HepG2 (cell line): ENCODE results near the gene LDLRAD4. TPM values are rescaled to one million over a fixed set of nuclear protein-coding genes. Genes with fewer than 3 reads are reported as not detected.

ENCODE experiments used
- ATAC-seq: fragments of 200-7000 bp; cut with Tn5 transposase; 3 replicates; pipeline ENCODE4 v1.9.1; 2020; ENCODE audit warnings: mild to moderate bottlenecking, moderate library complexity
- BruUV-seq: library from RNA; stranded (reverse); fragments of 400-500 nt; replicated peaks from 2 replicates; lab custom pipeline; 2021; lab: Mats Ljungman, UMichigan
- CTCF ChIA-PET: fragments of 300-600 bp; formaldehyde crosslinking; extraction: SDS; loops from one replicate; lab custom pipeline; 2021; ENCODE audit warnings: low total read pairs, inconsistent platforms, low intra/inter-chr PET ratio; lab: Yijun Ruan, JAX
- POLR2A ChIA-PET: fragments of 350-600 bp; sonication (Branson Sonifier 250); formaldehyde crosslinking; loops from one replicate; lab custom pipeline; 2020; ENCODE audit warnings: antibody characterized with exemption, inconsistent platforms; lab: Yijun Ruan, JAX
- DNase-seq: peaks from one replicate; pipeline ENCODE4 v3.0.0-alpha.2; 2015; ENCODE audit warnings: low spot score
- FAIRE-seq: peaks from 3 replicates; lab custom pipeline; 2011; peaks lifted over from hg19 to GRCh38; lab: Jason Lieb, UNC
- H2AFZ ChIP-seq: one replicate; pipeline ENCODE4 v1.6.1; 2011; ENCODE audit warnings: low read length, inconsistent platforms
- H3K27ac ChIP-seq: fragments of 300-600 bp; 3 replicates; pipeline ENCODE4 v1.8.0; 2011; ENCODE audit warnings: mixed run types, mild to moderate bottlenecking, mixed read lengths, low read length, inconsistent platforms; ENCODE audit not compliant: insufficient read depth; ENCODE audit errors: extremely low read length
- H3K27me3 ChIP-seq, 2 experiments: fragments of 200-600 bp in 1 of 2; 2 replicates in 1 of 2; 3 replicates in 1 of 2; pipeline versions ENCODE4 v1.6.0 to v1.8.0; 2011; ENCODE audit warnings: low read length in 2 of 2, mild to moderate bottlenecking in 2 of 2, moderate library complexity in 2 of 2, inconsistent platforms in 1 of 2; ENCODE audit not compliant: insufficient read depth in 2 of 2, control insufficient read depth in 1 of 2
- H3K36me3 ChIP-seq, 2 experiments: fragments of 200-600 bp in 1 of 2; replicated peaks in 1 of 2; 2 replicates in 1 of 2; 3 replicates in 1 of 2; pipeline versions ENCODE4 v1.5.1 to v1.8.0; 2011; ENCODE audit warnings: low read length in 2 of 2, inconsistent platforms in 1 of 2; ENCODE audit not compliant: insufficient read depth in 2 of 2, control insufficient read depth in 1 of 2
- H3K4me1 ChIP-seq: 2 replicates; pipeline ENCODE4 v1.5.1; 2012; ENCODE audit warnings: low read length, inconsistent platforms; ENCODE audit not compliant: insufficient read depth
- H3K4me2 ChIP-seq: 2 replicates; pipeline ENCODE4 v1.6.0; 2011; ENCODE audit warnings: low read depth, low read length, inconsistent platforms
- H3K4me3 ChIP-seq, 3 experiments: fragments of 200-600 bp in 1 of 3; sonication (generic), shearing (Covaris generic) in 1 of 3; replicated peaks in 1 of 3; 2 replicates each; pipeline ENCODE4 v1.5.1; 2011 to 2016; ENCODE audit warnings: low read length in 3 of 3, inconsistent platforms in 2 of 3, low read depth in 2 of 3, mild to moderate bottlenecking in 2 of 3, control low read depth in 1 of 3, mixed read lengths in 1 of 3; ENCODE audit not compliant: insufficient read depth in 1 of 3
- H3K79me2 ChIP-seq: one replicate; pipeline ENCODE4 v1.6.1; 2011; ENCODE audit warnings: low read length, inconsistent platforms; ENCODE audit not compliant: insufficient read depth
- H3K9ac ChIP-seq: 2 replicates; pipeline ENCODE4 v1.6.0; 2011; ENCODE audit warnings: mild to moderate bottlenecking, low read depth, low read length, inconsistent platforms; ENCODE audit not compliant: insufficient read depth
- H3K9me3 ChIP-seq: 2 replicates; pipeline ENCODE4 v1.5.1; 2012; ENCODE audit warnings: mild to moderate bottlenecking, low read length
- H4K20me1 ChIP-seq: 2 replicates; pipeline ENCODE4 v1.6.0; 2011; ENCODE audit warnings: inconsistent platforms, mild to moderate bottlenecking, low read length, moderate library complexity; ENCODE audit not compliant: insufficient read depth
- ARNTL ChIP-seq: sonication (generic); formaldehyde crosslinking; IDR thresholded peaks from 2 replicates; pipeline ENCODE4 v1.4.0; 2020; ENCODE audit warnings: mild to moderate bottlenecking, missing genetic modification reagents
- BRD4 ChIP-seq: sonication (generic); formaldehyde crosslinking; IDR thresholded peaks from 2 replicates; pipeline ENCODE4 v1.4.0; 2020; ENCODE audit warnings: missing genetic modification reagents
- HDAC1 ChIP-seq: sonication (generic); formaldehyde crosslinking; IDR thresholded peaks from 2 replicates; pipeline ENCODE4 v1.5.1; 2020; ENCODE audit warnings: mild to moderate bottlenecking, missing genetic modification reagents
- HDAC2 ChIP-seq: sonication (generic); formaldehyde crosslinking; IDR thresholded peaks from 2 replicates; pipeline ENCODE4 v1.4.0; 2020; ENCODE audit warnings: missing genetic modification reagents
- HIVEP1 ChIP-seq: sonication (generic); formaldehyde crosslinking; IDR thresholded peaks from 2 replicates; pipeline ENCODE4 v1.4.0; 2020; ENCODE audit warnings: mild to moderate bottlenecking, missing genetic modification reagents
- HOXA5 ChIP-seq: sonication (generic); formaldehyde crosslinking; IDR thresholded peaks from 2 replicates; pipeline ENCODE4 v1.4.0; 2020; ENCODE audit warnings: missing genetic modification reagents
- MAFG ChIP-seq: sonication (generic); formaldehyde crosslinking; IDR thresholded peaks from 2 replicates; pipeline ENCODE4 v1.5.1; 2020; ENCODE audit warnings: mild to moderate bottlenecking, missing genetic modification reagents
- RBFOX2 ChIP-seq: fragments of 200-400 bp; formaldehyde crosslinking; IDR thresholded peaks from 2 replicates; pipeline ENCODE4 v1.6.1; 2017; ENCODE audit warnings: low read depth, mild to moderate bottlenecking, low read length
- RFXAP ChIP-seq: sonication (generic); formaldehyde crosslinking; IDR thresholded peaks from 2 replicates; pipeline ENCODE4 v1.4.0; 2020; ENCODE audit warnings: missing genetic modification reagents, borderline replicate concordance
- SIX1 ChIP-seq: sonication (generic); formaldehyde crosslinking; IDR thresholded peaks from 2 replicates; pipeline ENCODE4 v1.4.0; 2020; ENCODE audit warnings: missing genetic modification reagents, borderline replicate concordance
- SKI ChIP-seq: fragments of 450-650 bp; IDR thresholded peaks from one replicate; pipeline ENCODE4 v1.6.1; 2018; ENCODE audit warnings: mild to moderate bottlenecking; ENCODE audit not compliant: partially characterized antibody
- XRCC5 ChIP-seq: fragments of 200-400 bp; formaldehyde crosslinking; optimal IDR thresholded peaks from 2 replicates; pipeline ENCODE3; 2017; ENCODE audit warnings: mild to moderate bottlenecking, low read length
- ZBTB20 ChIP-seq: sonication (generic); formaldehyde crosslinking; IDR thresholded peaks from 2 replicates; pipeline ENCODE4 v1.8.1; 2023; ENCODE audit warnings: missing genetic modification reagents, low read depth, mild to moderate bottlenecking, borderline replicate concordance
- ZEB1 ChIP-seq: IDR thresholded peaks from 2 replicates; pipeline ENCODE4 v1.6.1; 2012; ENCODE audit warnings: mild to moderate bottlenecking, low read depth, inconsistent platforms; ENCODE audit not compliant: insufficient replicate concordance
- ZFY ChIP-seq: sonication (generic); formaldehyde crosslinking; IDR thresholded peaks from 2 replicates; pipeline ENCODE4 v1.4.0; 2020; ENCODE audit warnings: missing genetic modification reagents
- ZNF34 ChIP-seq: sonication (generic); formaldehyde crosslinking; IDR thresholded peaks from 2 replicates; pipeline ENCODE4 v1.4.0; 2020; ENCODE audit warnings: mild to moderate bottlenecking, missing genetic modification reagents, borderline replicate concordance
- ZNF589 ChIP-seq: sonication (generic); formaldehyde crosslinking; conservative IDR thresholded peaks from 2 replicates; pipeline ENCODE4 v1.8.0; 2022; ENCODE audit warnings: mild to moderate bottlenecking, moderate library complexity, missing genetic modification reagents
- ZNF775 ChIP-seq: sonication (generic); formaldehyde crosslinking; IDR thresholded peaks from 2 replicates; pipeline ENCODE4 v1.4.0; 2020; ENCODE audit warnings: missing genetic modification reagents, mild to moderate bottlenecking, moderate library complexity, borderline replicate concordance
- WGBS: methylation state at CpG from one replicate; pipeline ENCODE4 v1.1.6; 2017; ENCODE audit warnings: low lambda C conversion rate; 5-methylcytosine and 5-hydroxymethylcytosine counted together
- in situ Hi-C: cut with HindIII; loops from 2 replicates; pipeline ENCODE4 v1.10.0; 2017; ENCODE audit warnings: low pct_unique_long_range_greater_than_20kb; ENCODE audit not compliant: extremely low pct_ligation_motif_present
- intact Hi-C: fragments of 100-400 bp; cut with micrococcal nuclease; formaldehyde crosslinking; loops from one replicate; pipeline ENCODE4 v1.10.0; 2022; ENCODE audit not compliant: unreplicated experiment
- polyA plus RNA-seq, 8 experiments: library from polyadenylated mRNA; depleted of rRNA in 3 of 8; stranded (reverse) in 7 of 8; unstranded in 1 of 8; fragments of >200 nt; fragmentation: Illumina TruSeq in 4 of 8; extraction: Trizol in 4 of 8; gene quantifications; 2 replicates each; pipeline versions ENCODE4 v1.2.1 to v1.2.3, GENCODE V29; 2011 to 2016; ENCODE audit warnings: low read depth in 4 of 8, missing spikeins in 1 of 8, mixed read lengths in 1 of 8; ENCODE audit not compliant: insufficient read depth in 1 of 8
- total RNA-seq, 5 experiments: library from RNA; depleted of rRNA; stranded (reverse); fragments of >200 nt; fragmentation: Illumina TruSeq; extraction: Trizol; gene quantifications; 2 replicates each; pipeline ENCODE4 v1.2.3, GENCODE V29; 2016; ENCODE audit warnings: low read depth in 1 of 5
- TF ChIP-seq, protein P1 (sequence below): sonication (generic); formaldehyde crosslinking; IDR thresholded peaks from 2 replicates; pipeline ENCODE4 v1.4.0; 2020; ENCODE audit warnings: mild to moderate bottlenecking, missing genetic modification reagents
- TF ChIP-seq, protein P2 (sequence below): sonication (generic); formaldehyde crosslinking; IDR thresholded peaks from 2 replicates; pipeline ENCODE4 v1.4.0; 2020; ENCODE audit warnings: mild to moderate bottlenecking, missing genetic modification reagents
- TF ChIP-seq, protein P3 (sequence below), 2 experiments: sonication (generic) in 1 of 2; formaldehyde crosslinking in 1 of 2; IDR thresholded peaks; 2 replicates each; pipeline versions ENCODE4 v1.4.0 to v1.6.1; 2018 to 2020; ENCODE audit warnings: missing genetic modification reagents in 2 of 2, borderline replicate concordance in 1 of 2, low read depth in 1 of 2, mild to moderate bottlenecking in 1 of 2, missing biosample characterization in 1 of 2

The LDLRAD4 gene
- total and polyA plus RNA-seq, 2 of the 13 experiments (the other 11 are each of a cell fraction or from before 2014, with no cell fraction given): 13.6 to 20.9 TPM

DNA sequence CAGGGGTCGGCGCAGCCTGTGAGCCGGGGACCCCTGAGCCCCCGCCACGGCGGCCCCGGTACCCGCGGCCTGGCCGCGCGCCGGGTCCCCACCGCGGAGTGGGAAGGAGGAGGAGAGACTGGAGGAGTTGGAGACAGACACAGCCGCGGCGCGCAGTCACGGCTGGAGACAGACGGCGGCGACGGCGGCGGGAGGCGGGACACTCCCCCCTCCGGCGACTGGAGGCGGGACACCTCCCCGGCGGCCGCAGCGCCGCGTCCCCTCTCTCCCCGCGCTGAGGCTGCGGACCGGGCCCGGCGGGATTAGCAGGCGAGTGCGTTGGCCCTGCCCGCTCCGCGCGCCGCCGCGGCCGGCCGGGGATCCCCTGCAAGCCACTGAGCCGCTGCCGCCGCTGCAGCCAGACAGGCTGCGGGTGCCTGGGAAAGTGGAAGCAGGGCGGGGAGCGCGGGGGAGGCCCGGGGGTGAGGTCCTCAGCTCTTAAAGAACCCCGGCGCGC lies 1.0 kb upstream of the LDLRAD4 start:
- H3K79me2 ChIP-seq: peaks cover 8% of the 10 kb centered on the region
- TF ChIP-seq MAFG (no peak), SIX1 (CRISPR knock-in tag) (no peak), BRD4 (no peak), RBFOX2 (peak; percentile 63), RFXAP (CRISPR knock-in tag) (no peak), XRCC5 (no peak), ARNTL (CRISPR knock-in tag) (no peak), HOXA5 (CRISPR knock-in tag) (no peak), ZBTB20 (CRISPR knock-in tag) (no peak), HDAC2 (no peak), ZFY (CRISPR knock-in tag) (peak; percentile 62; the same call in 1 of the 2 replicates), HDAC1 (CRISPR knock-in tag) (0 out of 2 replicates have a peak, but pooled peaks have one; percentile 17), ZEB1 (no peak), ZNF775 (CRISPR knock-in tag) (no peak), HIVEP1 (CRISPR knock-in tag) (no peak), ZNF34 (CRISPR knock-in tag) (no peak), SKI (peak; percentile 82), ZNF589 (0 out of 2 replicates have a peak, but pooled peaks have one; percentile 14)
- TF ChIP-seq, protein P1, sequence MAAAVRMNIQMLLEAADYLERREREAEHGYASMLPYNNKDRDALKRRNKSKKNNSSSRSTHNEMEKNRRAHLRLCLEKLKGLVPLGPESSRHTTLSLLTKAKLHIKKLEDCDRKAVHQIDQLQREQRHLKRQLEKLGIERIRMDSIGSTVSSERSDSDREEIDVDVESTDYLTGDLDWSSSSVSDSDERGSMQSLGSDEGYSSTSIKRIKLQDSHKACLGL: 0 out of 2 replicates have a peak, but pooled peaks have one; percentile 15
- TF ChIP-seq, protein P2, sequence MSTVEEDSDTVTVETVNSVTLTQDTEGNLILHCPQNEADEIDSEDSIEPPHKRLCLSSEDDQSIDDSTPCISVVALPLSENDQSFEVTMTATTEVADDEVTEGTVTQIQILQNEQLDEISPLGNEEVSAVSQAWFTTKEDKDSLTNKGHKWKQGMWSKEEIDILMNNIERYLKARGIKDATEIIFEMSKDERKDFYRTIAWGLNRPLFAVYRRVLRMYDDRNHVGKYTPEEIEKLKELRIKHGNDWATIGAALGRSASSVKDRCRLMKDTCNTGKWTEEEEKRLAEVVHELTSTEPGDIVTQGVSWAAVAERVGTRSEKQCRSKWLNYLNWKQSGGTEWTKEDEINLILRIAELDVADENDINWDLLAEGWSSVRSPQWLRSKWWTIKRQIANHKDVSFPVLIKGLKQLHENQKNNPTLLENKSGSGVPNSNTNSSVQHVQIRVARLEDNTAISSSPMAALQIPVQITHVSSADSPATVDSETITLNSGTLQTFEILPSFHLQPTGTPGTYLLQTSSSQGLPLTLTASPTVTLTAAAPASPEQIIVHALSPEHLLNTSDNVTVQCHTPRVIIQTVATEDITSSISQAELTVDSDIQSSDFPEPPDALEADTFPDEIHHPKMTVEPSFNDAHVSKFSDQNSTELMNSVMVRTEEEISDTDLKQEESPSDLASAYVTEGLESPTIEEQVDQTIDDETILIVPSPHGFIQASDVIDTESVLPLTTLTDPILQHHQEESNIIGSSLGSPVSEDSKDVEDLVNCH: no peak
- TF ChIP-seq, protein P3, sequence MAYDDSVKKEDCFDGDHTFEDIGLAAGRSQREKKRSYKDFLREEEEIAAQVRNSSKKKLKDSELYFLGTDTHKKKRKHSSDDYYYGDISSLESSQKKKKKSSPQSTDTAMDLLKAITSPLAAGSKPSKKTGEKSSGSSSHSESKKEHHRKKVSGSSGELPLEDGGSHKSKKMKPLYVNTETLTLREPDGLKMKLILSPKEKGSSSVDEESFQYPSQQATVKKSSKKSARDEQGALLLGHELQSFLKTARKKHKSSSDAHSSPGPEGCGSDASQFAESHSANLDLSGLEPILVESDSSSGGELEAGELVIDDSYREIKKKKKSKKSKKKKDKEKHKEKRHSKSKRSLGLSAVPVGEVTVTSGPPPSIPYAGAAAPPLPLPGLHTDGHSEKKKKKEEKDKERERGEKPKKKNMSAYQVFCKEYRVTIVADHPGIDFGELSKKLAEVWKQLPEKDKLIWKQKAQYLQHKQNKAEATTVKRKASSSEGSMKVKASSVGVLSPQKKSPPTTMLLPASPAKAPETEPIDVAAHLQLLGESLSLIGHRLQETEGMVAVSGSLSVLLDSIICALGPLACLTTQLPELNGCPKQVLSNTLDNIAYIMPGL (CRISPR knock-in tag; IDR thresholded peaks at IDR 0.05; ENCODE audit: borderline replicate concordance in 1 of 2, low read depth in 1 of 2): 0 out of 4 replicates have a peak, but pooled peaks of 1 of the 2 experiments have one; percentile 11

More for the DNA sequence above, 1.0 kb upstream of the LDLRAD4 start:
- DNase-seq (no peak), ATAC-seq (peak; percentile 48), FAIRE-seq (no peak)
- in situ Hi-C loops (loop anchor here (25.0 kb wide), 1 partner anchor 420 kb away; no protein-coding TSS in a partner anchor), intact Hi-C loops (loop anchor here (1.0 to 10.0 kb wide), 6 partner anchors 40 to 497 kb away; no protein-coding TSS in a partner anchor)
- no TSS peak for BruUV-seq
- H4K20me1 ChIP-seq: no peaks in the 10 kb centered on the region; the same call in 1 of the 2 replicates
- POLR2A ChIA-PET: interaction anchor here (1.8 to 2.0 kb wide), 2 partner anchors 38 to 41 kb away, joined by 9 to 10 read pairs; no protein-coding TSS in a partner anchor
- H3K4me1 ChIP-seq: peaks cover 71% of the 10 kb centered on the region
- peak overlapping the region; percentile 66 to 86 (median 83); a peak in 5 of 6 replicates for H3K4me3 ChIP-seq
- H2AFZ ChIP-seq: no peak overlapping the region
- peak overlapping the region; percentile 65 for H3K27ac ChIP-seq
- no peaks in the 10 kb centered on the region for H3K9me3 ChIP-seq
- CTCF ChIA-PET: interaction anchor here (1.8 kb wide), 1 partner anchor 313 kb away, joined by 7 read pairs; no protein-coding TSS in a partner anchor
- peaks cover 0 to 9% of the 10 kb centered on the region in 2 experiments; a peak in 3 of 5 replicates for H3K27me3 ChIP-seq
- WGBS: 0% methylated on average over 2 of the region's 64 CpGs
- no peaks in the 10 kb centered on the region for H3K36me3 ChIP-seq
- peak overlapping the region; percentile 80 for H3K4me2 ChIP-seq
- peak overlapping the region; percentile 72 for H3K9ac ChIP-seq
